Memory B cell (primary cell): ENCODE results near the gene SLC18A3.
A peak's percentile ranks its signal among the peaks of the same experiment; 100 is the strongest.

Source experiments
- ATAC-seq: fragments of 150-1000 bp; cut with Tn5 transposase; 2 replicates; pipeline ENCODE4 v1.10.0; 2021; ENCODE audit warnings: low read depth, mild to moderate bottlenecking, moderate library complexity
- DNase-seq, 2 donors: peaks; one replicate each; pipeline ENCODE4 v3.0.0; 2022; ENCODE audit warnings: low spot score in 2 of 2
- H3K27ac Mint-ChIP-seq: one replicate; pipeline ENCODE4 v1.8.0; 2022; ENCODE audit warnings: mild to moderate bottlenecking, moderate library complexity, mixed read lengths
- H3K27me3 Mint-ChIP-seq: one replicate; pipeline ENCODE4 v1.8.0; 2022; ENCODE audit warnings: mixed read lengths
- H3K36me3 Mint-ChIP-seq: one replicate; pipeline ENCODE4 v1.8.0; 2022; ENCODE audit warnings: mild to moderate bottlenecking, mixed read lengths
- H3K4me1 Mint-ChIP-seq: one replicate; pipeline ENCODE4 v1.8.0; 2022; ENCODE audit warnings: mixed read lengths
- H3K4me3 Mint-ChIP-seq: one replicate; pipeline ENCODE4 v1.8.0; 2022; ENCODE audit warnings: mild to moderate bottlenecking, moderate library complexity, mixed read lengths
- H3K9me3 Mint-ChIP-seq: one replicate; pipeline ENCODE4 v1.8.0; 2022; ENCODE audit warnings: mixed read lengths

The SLC18A3 gene

GRCh38 chr10:49642311-49642710 is 32.2 kb downstream of the SLC18A3 start:
- H3K27me3 Mint-ChIP-seq, result peaks cover 18% of the 10 kb centered on the region
- H3K4me3 Mint-ChIP-seq, result no peak overlapping the region

GRCh38 chr10:49643241-49644034 is 33.3 kb downstream of the SLC18A3 start:
- Mint-ChIP-seq H3K36me3 (no peaks in the 10 kb centered on the region), H3K4me1 (no peaks in the 10 kb centered on the region), H3K27ac (no peak overlapping the region), H3K4me3 (no peak overlapping the region), H3K27me3 (peaks cover 21% of the 10 kb centered on the region), H3K9me3 (no peaks in the 10 kb centered on the region)
- no peak for ATAC-seq
- DNase-seq, result no peak

More at GRCh38 chr10:49642311-49642710, 32.2 kb downstream of the SLC18A3 start:
- no peak for DNase-seq
- Mint-ChIP-seq H3K36me3 (no peaks in the 10 kb centered on the region), H3K9me3 (no peaks in the 10 kb centered on the region), H3K4me1 (no peaks in the 10 kb centered on the region), H3K27ac (no peak overlapping the region)
- ATAC-seq, result no peak

GRCh38 chr10:49644035-49644646 is 34.0 kb downstream of the SLC18A3 start:
- no peak overlapping the region for H3K4me3 Mint-ChIP-seq
- H3K9me3 Mint-ChIP-seq, result no peaks in the 10 kb centered on the region
- H3K27ac Mint-ChIP-seq, result no peak overlapping the region
- no peaks in the 10 kb centered on the region for H3K36me3 Mint-ChIP-seq
- peaks cover 3% of the 10 kb centered on the region for H3K4me1 Mint-ChIP-seq
- DNase-seq (no peak), ATAC-seq (no peak)
- H3K27me3 Mint-ChIP-seq, result peaks cover 23% of the 10 kb centered on the region

GRCh38 chr10:49645417-49645816 is 35.3 kb downstream of the SLC18A3 start:
- no peak overlapping the region for H3K27ac Mint-ChIP-seq
- ATAC-seq (no peak), DNase-seq (no peak)
- no peaks in the 10 kb centered on the region for H3K36me3 Mint-ChIP-seq
- H3K27me3 Mint-ChIP-seq, result peaks cover 27% of the 10 kb centered on the region
- H3K4me3 Mint-ChIP-seq, result no peak overlapping the region
- H3K4me1 Mint-ChIP-seq, result peaks cover 12% of the 10 kb centered on the region
- no peaks in the 10 kb centered on the region for H3K9me3 Mint-ChIP-seq

- no peak for DNase-seq
- Mint-ChIP-seq H3K27me3 (peaks cover 28% of the 10 kb centered on the region), H3K27ac (no peak overlapping the region), H3K36me3 (no peaks in the 10 kb centered on the region), H3K4me3 (no peak overlapping the region), H3K9me3 (no peaks in the 10 kb centered on the region), H3K4me1 (peaks cover 14% of the 10 kb centered on the region)
- ATAC-seq, result no peak
Observed at GRCh38 chr10:49645871-49646870, 36.1 kb downstream of the SLC18A3 start.

DNA sequence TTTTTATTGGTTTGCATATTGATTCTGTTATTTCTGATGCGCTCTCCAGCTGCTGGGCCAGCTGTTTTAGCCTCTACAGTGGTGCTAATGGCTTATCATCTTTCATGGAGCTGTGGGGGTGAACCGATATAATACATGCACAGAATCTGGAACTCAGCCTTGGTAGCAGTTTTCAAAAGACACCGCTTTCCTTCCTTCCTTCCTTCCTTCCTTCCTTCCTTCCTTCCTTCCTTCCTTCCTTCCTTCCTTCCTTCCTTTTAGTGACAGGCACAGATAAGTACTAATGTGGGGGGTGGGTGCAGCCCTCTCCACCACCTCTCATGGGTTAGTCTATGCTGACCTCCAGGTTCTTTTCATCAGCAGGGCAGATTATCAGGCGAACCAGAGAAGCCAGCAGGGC is 37.4 kb downstream of the SLC18A3 start:
- DNase-seq (no peak), ATAC-seq (no peak)
- Mint-ChIP-seq H3K4me3 (no peak overlapping the region), H3K4me1 (peaks cover 14% of the 10 kb centered on the region), H3K27ac (no peak overlapping the region), H3K9me3 (no peaks in the 10 kb centered on the region), H3K36me3 (no peaks in the 10 kb centered on the region), H3K27me3 (peaks cover 27% of the 10 kb centered on the region)

DNA sequence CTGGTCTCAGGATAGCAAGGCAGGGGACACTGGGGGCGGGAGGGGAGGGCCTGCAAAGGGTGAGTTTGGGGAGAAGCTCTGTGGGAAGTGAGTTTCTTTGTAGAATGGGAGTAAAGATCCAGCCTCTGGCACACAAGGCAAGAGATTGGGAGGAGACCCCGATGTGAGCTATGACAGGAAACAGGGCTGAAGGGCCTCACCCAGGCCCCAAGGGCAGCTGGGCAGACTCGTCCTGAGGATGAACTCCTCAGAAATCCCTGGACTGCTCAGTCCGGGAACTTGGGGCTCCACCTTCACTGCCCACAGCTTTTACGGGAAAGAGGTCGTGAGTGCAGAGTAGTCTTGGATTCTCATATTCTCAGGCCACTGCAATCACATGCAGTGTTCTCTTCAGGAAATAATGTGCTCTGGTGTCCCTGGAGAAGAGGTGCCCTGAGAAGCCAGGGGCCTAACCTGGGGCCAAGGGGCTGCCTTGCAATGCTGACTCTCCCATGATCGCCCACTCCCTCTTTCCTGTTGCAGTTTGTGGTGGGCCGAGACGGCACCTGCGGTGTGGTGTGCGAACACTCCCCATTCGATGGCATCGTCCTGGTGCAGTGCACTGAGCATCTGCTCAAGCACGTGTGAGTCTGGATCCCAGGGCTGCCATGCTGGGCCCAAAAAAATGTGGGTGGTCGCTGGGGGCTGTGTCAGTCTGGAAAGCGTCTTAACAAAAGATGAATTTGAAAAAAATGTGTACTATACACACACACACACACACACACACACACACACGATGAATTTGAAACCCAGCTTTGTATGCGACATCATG is 38.1 kb downstream of the SLC18A3 start:
- Mint-ChIP-seq H3K4me1 (peaks cover 14% of the 10 kb centered on the region), H3K9me3 (no peaks in the 10 kb centered on the region), H3K4me3 (no peak overlapping the region), H3K27ac (no peak overlapping the region), H3K27me3 (peaks cover 24% of the 10 kb centered on the region), H3K36me3 (no peaks in the 10 kb centered on the region)
- DNase-seq (no peak), ATAC-seq (no peak)

GRCh38 chr10:49649294-49649693 is 39.2 kb downstream of the SLC18A3 start:
- Mint-ChIP-seq H3K27me3 (peaks cover 17% of the 10 kb centered on the region), H3K9me3 (no peaks in the 10 kb centered on the region), H3K27ac (no peak overlapping the region), H3K4me3 (peak overlapping the region; percentile 7), H3K4me1 (peaks cover 14% of the 10 kb centered on the region), H3K36me3 (no peaks in the 10 kb centered on the region)
- no peak for DNase-seq
- ATAC-seq, result peak; percentile 37

DNA sequence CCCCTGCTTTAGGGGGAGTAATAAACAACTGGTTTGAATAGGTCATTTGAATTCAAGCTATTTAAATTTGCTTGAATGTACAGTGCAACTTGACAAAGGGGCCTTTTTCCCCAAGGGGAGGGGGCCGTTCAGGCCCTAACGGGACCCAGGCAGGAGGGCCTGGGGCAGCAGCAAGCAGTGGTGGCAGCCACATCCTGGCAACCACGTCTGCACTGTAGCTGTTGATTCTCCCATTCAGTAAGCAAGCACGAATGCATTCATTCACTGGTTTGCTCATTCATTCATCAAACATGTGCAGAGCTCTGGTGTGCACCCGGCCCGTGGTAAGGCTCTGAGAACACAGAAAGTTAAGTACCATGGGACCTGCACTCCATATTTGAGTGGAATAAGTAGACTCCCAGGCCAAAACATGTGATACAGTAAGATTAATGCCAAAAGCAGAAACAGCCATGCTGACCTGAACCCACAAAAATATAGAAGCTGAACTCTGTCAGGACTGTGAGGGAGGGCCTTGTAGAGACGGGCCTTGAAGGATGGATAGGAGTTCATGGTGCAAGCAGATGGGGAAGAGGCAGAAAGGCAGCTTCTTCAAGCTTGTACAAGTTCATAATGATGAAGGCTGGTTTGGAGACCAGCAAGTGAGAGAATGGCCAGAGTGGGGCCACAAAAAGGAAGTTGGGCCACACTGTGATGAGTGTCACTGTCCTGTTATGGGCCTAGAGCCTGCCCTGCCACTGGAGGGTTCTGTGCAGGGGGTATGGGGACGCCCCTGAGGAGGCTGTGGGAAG is 40.0 kb downstream of the SLC18A3 start:
- H3K9me3 Mint-ChIP-seq, result no peaks in the 10 kb centered on the region
- ATAC-seq, result no peak
- peaks cover 14% of the 10 kb centered on the region for H3K4me1 Mint-ChIP-seq
- H3K27me3 Mint-ChIP-seq, result peaks cover 17% of the 10 kb centered on the region
- H3K4me3 Mint-ChIP-seq, result no peak overlapping the region
- no peak for DNase-seq
- H3K36me3 Mint-ChIP-seq, result no peaks in the 10 kb centered on the region
- H3K27ac Mint-ChIP-seq, result no peak overlapping the region

DNA sequence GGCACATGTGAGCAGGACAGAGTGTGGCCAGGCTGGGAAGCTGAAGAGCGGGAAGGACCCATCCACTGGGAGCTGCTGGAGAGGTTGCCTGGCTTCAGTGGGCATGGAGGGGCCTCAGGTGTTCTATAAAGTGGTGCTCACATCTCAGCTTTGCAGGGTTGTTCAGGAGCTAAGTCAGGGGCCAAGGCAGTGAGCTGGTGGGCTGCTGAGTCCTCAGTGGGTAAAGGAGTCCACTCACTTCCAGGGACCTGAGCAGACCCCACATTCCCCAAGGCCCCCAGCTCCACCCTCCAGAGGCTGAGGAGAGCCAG is 40.6 kb downstream of the SLC18A3 start:
- Mint-ChIP-seq H3K4me3 (no peak overlapping the region), H3K4me1 (peaks cover 14% of the 10 kb centered on the region), H3K9me3 (no peaks in the 10 kb centered on the region), H3K27ac (no peak overlapping the region), H3K27me3 (peaks cover 17% of the 10 kb centered on the region), H3K36me3 (no peaks in the 10 kb centered on the region)
- ATAC-seq (no peak), DNase-seq (no peak)

- Mint-ChIP-seq H3K9me3 (no peaks in the 10 kb centered on the region), H3K36me3 (no peaks in the 10 kb centered on the region), H3K27me3 (peaks cover 18% of the 10 kb centered on the region), H3K4me3 (no peak overlapping the region), H3K4me1 (peaks cover 14% of the 10 kb centered on the region), H3K27ac (no peak overlapping the region)
- DNase-seq (no peak), ATAC-seq (no peak)
Observed at GRCh38 chr10:49651039-49651835, 41.1 kb downstream of the SLC18A3 start.

DNA sequence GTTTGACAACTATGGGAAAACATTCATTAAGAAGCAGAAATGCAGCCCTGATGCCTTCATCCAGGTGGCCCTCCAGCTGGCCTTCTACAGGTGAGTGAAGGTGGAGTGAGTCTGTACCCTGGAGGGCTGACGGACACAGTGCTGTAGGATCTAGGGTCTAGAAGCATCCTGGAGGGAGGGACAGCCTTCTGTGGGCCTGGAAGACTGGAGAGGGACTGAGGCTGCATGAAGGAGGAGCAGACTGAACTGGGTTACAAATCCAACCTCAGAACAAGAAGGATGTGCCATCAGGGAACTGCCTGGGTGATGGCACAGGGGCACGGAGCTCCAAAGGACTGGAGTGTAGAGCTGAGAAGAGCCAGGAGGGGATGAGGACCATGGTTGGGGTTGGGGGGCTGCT is 41.8 kb downstream of the SLC18A3 start:
- ATAC-seq, result no peak
- peaks cover 24% of the 10 kb centered on the region for H3K27me3 Mint-ChIP-seq
- H3K36me3 Mint-ChIP-seq, result no peaks in the 10 kb centered on the region

More for the DNA sequence above, 41.8 kb downstream of the SLC18A3 start:
- Mint-ChIP-seq H3K4me1 (peaks cover 14% of the 10 kb centered on the region), H3K9me3 (no peaks in the 10 kb centered on the region), H3K27ac (no peak overlapping the region), H3K4me3 (no peak overlapping the region)
- DNase-seq, result no peak
